K562 (cell line): ENCODE results near the gene DNAJB14. TPM values are rescaled to one million over a fixed set of nuclear protein-coding genes. Genes with fewer than 3 reads are reported as not detected.

Experiments used
- C11orf30 ChIP-seq: fragments of 450-650 bp; IDR thresholded peaks from 2 replicates; pipeline ENCODE4 v1.6.1; 2016; ENCODE audit warnings: low read depth, mild to moderate bottlenecking
- DIDO1 ChIP-seq: fragments of 450-650 bp; IDR thresholded peaks from 2 replicates; pipeline ENCODE4 v1.6.1; 2016; ENCODE audit warnings: low read depth, missing biosample characterization, missing genetic modification characterization
- HNRNPLL ChIP-seq: fragments of 200-400 bp; formaldehyde crosslinking; IDR thresholded peaks from 2 replicates; pipeline ENCODE4 v1.6.1; 2017; ENCODE audit warnings: low read length, low read depth, mild to moderate bottlenecking; ENCODE audit not compliant: poor library complexity, severe bottlenecking
- NRF1 ChIP-seq, 2 experiments: fragments of 450-650 bp; IDR thresholded peaks in 1 of 2; conservative IDR thresholded peaks in 1 of 2; 2 replicates each; pipeline ENCODE4 v1.6.1; 2014; ENCODE audit warnings: mild to moderate bottlenecking in 2 of 2
- SAP30 ChIP-seq: fragments of 200-600 bp; sonication (generic); IDR thresholded peaks from 2 replicates; pipeline ENCODE4 v1.6.1; 2012; ENCODE audit warnings: borderline replicate concordance, low read depth, mild to moderate bottlenecking, moderate library complexity, low read length, control low read depth, inconsistent platforms; ENCODE audit not compliant: insufficient read depth, poor library complexity, severe bottlenecking
- TAF1 ChIP-seq: IDR thresholded peaks from 2 replicates; pipeline ENCODE4 v1.6.1; 2011; ENCODE audit warnings: mild to moderate bottlenecking, low read length, moderate library complexity; ENCODE audit not compliant: insufficient read depth, control insufficient read depth, severe bottlenecking; ENCODE audit errors: extremely low read depth
- polyA plus RNA-seq, 8 experiments: library from polyadenylated mRNA; depleted of rRNA in 4 of 8; stranded (reverse) in 5 of 8; unstranded in 3 of 8; fragments of >200 nt; fragmentation: Nextera tagmentation in 2 of 8; fragmentation: Illumina TruSeq in 1 of 8; extraction: Ambion mirVana in 2 of 8; extraction: Trizol in 1 of 8; gene quantifications; 2 replicates each; pipeline versions ENCODE4 v1.2.1 to v1.2.3, GENCODE V29; 2011 to 2014; ENCODE audit warnings: inconsistent platforms in 1 of 8, missing spikeins in 1 of 8
- total RNA-seq, 7 experiments: library from RNA; depleted of rRNA in 6 of 7; stranded (reverse); fragments of >200 nt in 6 of 7; fragmentation: Illumina TruSeq in 2 of 7; extraction: Trizol in 2 of 7; gene quantifications; 2 replicates each; pipeline versions ENCODE4 v1.2.1 to v1.2.3, GENCODE V29; 2011 to 2021; ENCODE audit warnings: low replicate concordance in 1 of 7
- TF ChIP-seq, protein P1 (sequence below), 2 experiments: fragments of 450-650 bp in 1 of 2; sonication (generic) in 1 of 2; formaldehyde crosslinking in 1 of 2; IDR thresholded peaks; 2 replicates each; pipeline versions ENCODE4 v1.7.1 to v1.9.0; 2016 to 2022; ENCODE audit warnings: inconsistent platforms in 1 of 2, mild to moderate bottlenecking in 1 of 2, missing genetic modification reagents in 1 of 2
- TF ChIP-seq, protein P2 (sequence below): fragments of 450-650 bp; IDR thresholded peaks from 2 replicates; pipeline ENCODE4 v1.6.1; 2016
- TF ChIP-seq, protein P3 (sequence below): fragments of 250-450 bp; sonication (Bioruptor Pico); IDR thresholded peaks from 2 replicates; pipeline ENCODE4 v1.5.0; 2020; ENCODE audit warnings: mild to moderate bottlenecking, borderline replicate concordance
- TF ChIP-seq, protein P4 (sequence below): fragments of 450-650 bp; formaldehyde crosslinking; IDR thresholded peaks from 2 replicates; pipeline ENCODE4 v1.4.0; 2020; ENCODE audit warnings: mild to moderate bottlenecking, mixed read lengths

Gene DNAJB14
- total and polyA plus RNA-seq, 9 of the 15 experiments (the other 6 are each of a cell fraction or from before 2014, with no cell fraction given) = 5.5 to 28.0 (median 12.7) TPM

DNA sequence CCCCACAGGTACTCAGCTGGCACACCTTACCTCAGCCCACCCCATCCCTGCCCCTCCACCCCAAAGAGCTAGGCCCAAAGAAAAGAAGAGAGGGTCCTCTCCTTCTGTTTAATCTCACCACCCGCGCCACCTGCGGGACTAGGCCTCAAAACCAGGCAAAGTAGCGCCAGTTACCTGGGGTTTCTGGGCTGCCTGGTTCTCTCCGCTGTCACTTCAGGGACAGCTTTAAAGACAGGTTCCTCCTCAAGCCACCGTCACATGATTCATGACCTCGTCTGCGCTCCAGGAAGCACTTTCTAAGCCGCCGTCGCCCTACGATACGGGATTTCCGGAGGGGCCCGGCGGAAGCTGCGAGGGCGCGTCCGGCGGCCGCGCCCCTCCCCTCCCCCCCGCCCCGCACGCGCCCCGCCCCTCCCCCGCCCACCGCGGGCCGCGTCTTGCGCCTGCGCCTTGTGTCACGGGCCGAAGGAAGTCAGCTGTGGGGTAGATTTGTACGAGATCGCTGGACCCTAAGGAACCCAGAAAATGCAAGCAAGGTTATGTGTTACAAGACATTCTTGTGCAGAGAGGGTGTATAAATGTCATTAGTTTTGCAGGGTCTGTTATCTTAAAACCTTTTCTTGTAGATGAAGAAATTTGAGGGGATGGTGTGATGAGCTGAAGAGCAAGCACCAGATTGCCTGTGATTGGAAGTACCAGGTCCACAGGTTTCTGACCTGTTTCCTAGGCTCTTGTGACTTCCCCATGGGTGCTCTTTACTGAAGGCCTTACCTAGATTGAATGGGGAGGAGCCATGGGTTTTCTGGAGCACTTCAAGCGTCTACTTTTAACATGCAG is 52.0 kb downstream of the DNAJB14 start, which contains the start of gene LAMTOR3 (continued):
- TF ChIP-seq, protein P1, sequence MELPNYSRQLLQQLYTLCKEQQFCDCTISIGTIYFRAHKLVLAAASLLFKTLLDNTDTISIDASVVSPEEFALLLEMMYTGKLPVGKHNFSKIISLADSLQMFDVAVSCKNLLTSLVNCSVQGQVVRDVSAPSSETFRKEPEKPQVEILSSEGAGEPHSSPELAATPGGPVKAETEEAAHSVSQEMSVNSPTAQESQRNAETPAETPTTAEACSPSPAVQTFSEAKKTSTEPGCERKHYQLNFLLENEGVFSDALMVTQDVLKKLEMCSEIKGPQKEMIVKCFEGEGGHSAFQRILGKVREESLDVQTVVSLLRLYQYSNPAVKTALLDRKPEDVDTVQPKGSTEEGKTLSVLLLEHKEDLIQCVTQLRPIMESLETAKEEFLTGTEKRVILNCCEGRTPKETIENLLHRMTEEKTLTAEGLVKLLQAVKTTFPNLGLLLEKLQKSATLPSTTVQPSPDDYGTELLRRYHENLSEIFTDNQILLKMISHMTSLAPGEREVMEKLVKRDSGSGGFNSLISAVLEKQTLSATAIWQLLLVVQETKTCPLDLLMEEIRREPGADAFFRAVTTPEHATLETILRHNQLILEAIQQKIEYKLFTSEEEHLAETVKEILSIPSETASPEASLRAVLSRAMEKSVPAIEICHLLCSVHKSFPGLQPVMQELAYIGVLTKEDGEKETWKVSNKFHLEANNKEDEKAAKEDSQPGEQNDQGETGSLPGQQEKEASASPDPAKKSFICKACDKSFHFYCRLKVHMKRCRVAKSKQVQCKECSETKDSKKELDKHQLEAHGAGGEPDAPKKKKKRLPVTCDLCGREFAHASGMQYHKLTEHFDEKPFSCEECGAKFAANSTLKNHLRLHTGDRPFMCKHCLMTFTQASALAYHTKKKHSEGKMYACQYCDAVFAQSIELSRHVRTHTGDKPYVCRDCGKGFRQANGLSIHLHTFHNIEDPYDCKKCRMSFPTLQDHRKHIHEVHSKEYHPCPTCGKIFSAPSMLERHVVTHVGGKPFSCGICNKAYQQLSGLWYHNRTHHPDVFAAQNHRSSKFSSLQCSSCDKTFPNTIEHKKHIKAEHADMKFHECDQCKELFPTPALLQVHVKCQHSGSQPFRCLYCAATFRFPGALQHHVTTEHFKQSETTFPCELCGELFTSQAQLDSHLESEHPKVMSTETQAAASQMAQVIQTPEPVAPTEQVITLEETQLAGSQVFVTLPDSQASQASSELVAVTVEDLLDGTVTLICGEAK (IDR thresholded peaks at IDR 0.05) = peak; percentile 93
- TF ChIP-seq, protein P1 (CRISPR knock-in tag; IDR thresholded peaks at IDR 0.05) = no peak
- TF ChIP-seq, protein P2, sequence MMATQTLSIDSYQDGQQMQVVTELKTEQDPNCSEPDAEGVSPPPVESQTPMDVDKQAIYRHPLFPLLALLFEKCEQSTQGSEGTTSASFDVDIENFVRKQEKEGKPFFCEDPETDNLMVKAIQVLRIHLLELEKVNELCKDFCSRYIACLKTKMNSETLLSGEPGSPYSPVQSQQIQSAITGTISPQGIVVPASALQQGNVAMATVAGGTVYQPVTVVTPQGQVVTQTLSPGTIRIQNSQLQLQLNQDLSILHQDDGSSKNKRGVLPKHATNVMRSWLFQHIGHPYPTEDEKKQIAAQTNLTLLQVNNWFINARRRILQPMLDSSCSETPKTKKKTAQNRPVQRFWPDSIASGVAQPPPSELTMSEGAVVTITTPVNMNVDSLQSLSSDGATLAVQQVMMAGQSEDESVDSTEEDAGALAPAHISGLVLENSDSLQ = peak; percentile 74
- TF ChIP-seq DIDO1 (peak; percentile 55; the same call in 1 of the 2 replicates), TAF1 (peak; percentile 62), C11orf30 (peak; percentile 96), SAP30 (peak; percentile 66), HNRNPLL (peak; percentile 98), NRF1 (conservative IDR thresholded peaks at IDR 0.05 in 1 of 2, IDR thresholded peaks at IDR 0.05 in 1 of 2) (peak; percentile 87 to 88)
- TF ChIP-seq, protein P3, sequence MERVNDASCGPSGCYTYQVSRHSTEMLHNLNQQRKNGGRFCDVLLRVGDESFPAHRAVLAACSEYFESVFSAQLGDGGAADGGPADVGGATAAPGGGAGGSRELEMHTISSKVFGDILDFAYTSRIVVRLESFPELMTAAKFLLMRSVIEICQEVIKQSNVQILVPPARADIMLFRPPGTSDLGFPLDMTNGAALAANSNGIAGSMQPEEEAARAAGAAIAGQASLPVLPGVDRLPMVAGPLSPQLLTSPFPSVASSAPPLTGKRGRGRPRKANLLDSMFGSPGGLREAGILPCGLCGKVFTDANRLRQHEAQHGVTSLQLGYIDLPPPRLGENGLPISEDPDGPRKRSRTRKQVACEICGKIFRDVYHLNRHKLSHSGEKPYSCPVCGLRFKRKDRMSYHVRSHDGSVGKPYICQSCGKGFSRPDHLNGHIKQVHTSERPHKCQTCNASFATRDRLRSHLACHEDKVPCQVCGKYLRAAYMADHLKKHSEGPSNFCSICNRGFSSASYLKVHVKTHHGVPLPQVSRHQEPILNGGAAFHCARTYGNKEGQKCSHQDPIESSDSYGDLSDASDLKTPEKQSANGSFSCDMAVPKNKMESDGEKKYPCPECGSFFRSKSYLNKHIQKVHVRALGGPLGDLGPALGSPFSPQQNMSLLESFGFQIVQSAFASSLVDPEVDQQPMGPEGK (CRISPR knock-in tag) = no peak
- TF ChIP-seq, protein P4, sequence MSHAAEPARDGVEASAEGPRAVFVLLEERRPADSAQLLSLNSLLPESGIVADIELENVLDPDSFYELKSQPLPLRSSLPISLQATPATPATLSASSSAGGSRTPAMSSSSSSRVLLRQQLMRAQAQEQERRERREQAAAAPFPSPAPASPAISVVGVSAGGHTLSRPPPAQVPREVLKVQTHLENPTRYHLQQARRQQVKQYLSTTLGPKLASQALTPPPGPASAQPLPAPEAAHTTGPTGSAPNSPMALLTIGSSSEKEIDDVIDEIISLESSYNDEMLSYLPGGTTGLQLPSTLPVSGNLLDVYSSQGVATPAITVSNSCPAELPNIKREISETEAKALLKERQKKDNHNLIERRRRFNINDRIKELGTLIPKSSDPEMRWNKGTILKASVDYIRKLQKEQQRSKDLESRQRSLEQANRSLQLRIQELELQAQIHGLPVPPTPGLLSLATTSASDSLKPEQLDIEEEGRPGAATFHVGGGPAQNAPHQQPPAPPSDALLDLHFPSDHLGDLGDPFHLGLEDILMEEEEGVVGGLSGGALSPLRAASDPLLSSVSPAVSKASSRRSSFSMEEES (CRISPR knock-in tag) = peak; percentile 48; the same call in 1 of the 2 replicates
